HG02884 (cell line): ENCODE results near the gene AIFM1.

Experiments
- ATAC-seq: cut with Tn5 transposase; IDR thresholded peaks from one replicate; pipeline ENCODE4 v1.9.1; 2021; ENCODE audit warnings: mild to moderate bottlenecking, moderate library complexity; ENCODE audit not compliant: unreplicated experiment

The AIFM1 gene

DNA sequence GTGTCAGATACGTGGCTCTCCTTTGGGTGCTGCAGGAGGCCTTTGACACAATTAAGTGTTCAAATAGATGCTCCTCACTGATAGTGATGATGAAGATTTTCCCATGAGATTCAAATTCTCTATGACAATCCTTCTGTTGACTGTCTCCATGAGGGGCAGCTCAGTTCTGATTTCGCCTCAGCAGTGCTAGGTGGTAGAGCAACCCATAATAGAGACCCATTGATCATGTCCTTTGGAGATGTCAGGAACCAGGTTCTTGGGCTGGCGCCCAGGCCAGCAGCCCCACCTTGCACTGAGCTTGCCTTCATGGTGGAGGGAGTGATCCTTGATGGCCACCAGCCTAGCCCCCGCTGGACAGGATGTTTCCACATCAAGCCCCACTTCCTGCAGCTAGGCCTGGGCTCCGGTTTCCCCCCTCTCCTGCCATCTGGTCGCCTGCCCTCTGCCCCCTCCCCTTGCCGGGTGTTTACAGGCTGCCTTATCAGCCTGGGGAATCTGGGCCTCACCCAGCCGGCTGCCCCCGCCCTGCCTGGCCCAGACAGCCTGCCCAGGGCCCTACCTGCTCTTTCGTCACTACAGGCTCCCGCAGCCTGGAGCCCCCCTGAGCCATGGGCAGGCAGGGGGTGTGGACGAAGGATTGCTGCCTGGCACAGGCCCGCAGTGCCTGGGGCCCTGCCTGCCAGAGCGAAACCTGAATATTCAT lies 68.0 kb downstream of the AIFM1 start:
- no peak for ATAC-seq

DNA sequence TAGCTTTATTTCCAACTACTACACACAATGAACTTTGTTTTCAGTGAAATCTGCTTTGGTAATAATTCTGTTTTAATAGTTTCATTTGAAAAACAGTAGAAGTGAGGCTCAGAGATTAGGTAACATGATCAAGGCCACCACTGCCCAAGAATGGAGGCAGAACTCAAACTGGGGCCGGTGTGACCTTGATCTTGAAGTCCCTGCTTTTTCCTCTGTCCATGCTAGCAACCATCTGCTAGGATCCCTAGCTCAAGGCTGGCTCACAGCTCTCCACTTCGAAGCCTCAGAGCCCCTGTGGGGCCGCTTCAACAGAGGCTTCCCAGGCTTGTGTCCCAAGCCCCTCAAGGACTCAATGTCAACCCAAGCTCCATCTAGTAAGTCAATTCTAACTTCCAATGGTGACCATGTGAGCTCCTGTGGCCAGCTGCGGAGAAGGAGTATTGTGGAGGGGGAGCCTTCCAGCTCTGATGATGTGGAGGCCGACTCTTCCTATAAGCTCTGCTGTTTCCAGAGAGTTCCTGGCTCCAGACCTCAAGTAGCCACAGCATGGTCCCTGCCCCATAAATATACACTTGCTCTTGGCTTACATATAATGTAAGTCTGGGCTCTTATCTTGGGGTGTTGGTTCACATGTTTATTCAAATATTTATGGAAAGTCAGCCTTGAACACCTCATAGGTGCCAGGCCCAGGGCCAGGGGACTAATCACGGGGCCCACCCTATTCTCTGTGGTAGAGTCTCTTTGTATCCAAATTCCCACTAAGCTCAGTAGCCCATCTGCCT lies 70.2 kb downstream of the AIFM1 start:
- no peak for ATAC-seq

DNA sequence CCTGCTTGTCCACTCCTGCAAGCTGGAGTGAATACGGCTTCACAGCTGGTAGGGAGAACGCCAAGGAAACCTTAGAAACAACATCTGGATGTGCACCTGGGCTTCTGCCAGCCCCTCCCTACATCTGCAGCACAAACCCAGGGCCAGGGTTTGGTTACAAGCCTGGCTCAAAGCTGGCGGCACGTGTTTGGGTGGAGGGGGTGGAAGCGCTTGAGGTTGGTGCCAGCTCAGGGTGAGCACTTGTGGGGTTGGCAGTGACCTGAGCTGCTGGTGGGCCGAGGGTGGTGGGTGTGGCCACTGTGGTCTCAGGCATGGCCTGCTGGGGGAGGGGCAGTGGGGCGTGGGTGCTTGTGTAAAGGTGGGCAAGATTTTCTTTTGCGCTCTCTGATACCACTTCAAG lies 70.9 kb downstream of the AIFM1 start:
- no peak for ATAC-seq

DNA sequence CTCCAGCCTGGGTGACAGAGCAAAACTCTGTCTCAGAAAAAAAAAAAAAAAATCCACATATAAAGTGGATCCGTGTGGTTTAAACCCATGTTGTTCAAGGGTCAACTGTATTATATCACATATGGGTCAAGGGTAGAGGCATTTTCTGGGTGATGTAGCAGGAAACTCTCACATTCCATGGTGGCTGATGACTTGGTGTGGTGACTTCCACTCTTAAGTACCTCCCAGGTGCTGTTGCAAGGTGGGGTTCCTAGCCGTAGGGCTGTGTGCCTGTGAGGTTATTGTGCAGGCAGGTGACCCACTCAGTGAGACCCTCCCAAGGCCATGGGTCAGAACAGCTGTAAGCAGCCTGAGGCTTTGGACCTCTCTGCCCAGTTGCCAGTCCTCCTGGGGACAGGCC lies 72.4 kb downstream of the AIFM1 start:
- ATAC-seq = no peak

DNA sequence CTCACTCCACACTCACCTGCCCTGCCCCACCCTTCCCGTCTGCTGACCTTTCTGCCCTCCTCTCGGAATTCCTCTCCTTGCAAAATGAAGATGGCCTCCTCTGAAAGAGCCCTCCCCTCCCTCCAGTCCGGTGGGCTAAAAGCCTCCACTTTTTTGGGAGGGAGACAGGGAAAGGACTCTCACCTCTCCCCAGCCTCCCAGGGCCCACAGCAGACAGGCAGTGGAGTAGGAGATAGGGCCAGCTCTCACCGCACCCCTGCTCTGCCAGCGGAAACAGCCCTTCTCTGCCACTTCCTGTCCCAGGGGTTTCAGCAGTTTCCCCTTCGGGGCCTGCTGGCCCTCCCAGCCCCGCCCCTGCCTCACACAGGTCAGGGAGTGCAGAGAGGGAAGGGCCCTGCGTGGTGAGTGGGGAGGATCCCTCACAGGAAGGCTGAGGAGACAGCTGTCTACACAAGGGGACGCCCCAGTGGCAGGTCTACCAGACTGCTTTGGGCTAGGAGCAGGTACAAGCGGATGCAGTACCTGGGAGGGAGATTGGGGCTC lies 73.6 kb downstream of the AIFM1 start:
- ATAC-seq = peak; percentile 97

DNA sequence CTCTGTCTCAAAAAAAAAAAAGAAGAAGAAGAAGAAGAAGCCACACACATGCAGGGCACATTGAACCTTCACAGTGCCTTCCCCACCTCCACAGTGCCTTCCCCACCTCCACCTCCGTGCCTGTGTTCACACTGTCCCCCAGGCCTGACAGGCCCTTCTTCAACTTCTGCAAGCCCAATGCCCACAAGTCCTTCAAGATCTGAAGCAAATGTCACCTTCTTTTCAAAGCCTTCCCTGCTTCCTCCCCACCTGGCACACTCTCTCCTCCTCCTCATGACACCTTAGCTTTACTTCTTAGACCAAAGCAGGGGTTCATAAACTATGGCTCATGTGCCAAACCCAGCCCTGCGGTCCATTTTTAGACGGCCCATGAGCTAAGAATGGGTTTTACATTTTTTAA lies 75.3 kb downstream of the AIFM1 start:
- ATAC-seq = no peak

DNA sequence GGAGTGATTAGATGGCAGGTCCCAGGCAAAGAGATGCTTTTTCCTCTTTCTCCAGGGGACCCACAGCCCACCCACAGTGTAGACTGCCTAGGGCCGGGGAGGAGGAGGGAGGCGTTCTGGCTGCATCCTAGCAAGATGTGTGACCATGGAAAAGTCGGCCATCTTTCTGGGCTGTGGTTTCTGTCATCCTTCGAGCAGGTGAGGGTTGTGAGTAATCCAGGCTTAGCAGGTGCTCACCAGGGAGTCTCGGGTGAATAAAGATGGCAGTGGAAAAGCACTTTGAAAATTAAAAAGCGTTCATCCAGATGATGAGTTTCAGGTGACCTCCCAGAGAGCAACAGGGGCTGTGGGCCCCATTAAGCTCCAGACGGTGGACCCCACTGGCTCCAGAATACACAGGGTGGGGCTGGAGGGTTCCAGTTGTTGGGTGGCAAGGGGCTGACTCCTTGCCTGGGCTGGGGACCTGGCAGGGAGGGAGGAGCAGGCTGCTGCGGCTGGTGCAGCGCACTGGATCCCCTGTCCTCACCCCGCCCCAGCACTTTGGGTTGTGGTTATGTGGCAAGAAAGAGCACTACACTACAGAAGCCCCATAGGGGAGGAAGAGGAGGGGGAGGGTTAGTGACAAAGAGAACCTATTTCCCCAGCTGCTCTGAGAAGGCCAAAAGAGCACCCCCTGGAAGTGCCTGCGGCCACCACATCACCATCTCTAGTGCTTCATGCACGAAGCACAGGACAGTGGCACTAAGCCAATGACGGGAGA lies 79.0 kb downstream of the AIFM1 start:
- ATAC-seq = peak; percentile 38

DNA sequence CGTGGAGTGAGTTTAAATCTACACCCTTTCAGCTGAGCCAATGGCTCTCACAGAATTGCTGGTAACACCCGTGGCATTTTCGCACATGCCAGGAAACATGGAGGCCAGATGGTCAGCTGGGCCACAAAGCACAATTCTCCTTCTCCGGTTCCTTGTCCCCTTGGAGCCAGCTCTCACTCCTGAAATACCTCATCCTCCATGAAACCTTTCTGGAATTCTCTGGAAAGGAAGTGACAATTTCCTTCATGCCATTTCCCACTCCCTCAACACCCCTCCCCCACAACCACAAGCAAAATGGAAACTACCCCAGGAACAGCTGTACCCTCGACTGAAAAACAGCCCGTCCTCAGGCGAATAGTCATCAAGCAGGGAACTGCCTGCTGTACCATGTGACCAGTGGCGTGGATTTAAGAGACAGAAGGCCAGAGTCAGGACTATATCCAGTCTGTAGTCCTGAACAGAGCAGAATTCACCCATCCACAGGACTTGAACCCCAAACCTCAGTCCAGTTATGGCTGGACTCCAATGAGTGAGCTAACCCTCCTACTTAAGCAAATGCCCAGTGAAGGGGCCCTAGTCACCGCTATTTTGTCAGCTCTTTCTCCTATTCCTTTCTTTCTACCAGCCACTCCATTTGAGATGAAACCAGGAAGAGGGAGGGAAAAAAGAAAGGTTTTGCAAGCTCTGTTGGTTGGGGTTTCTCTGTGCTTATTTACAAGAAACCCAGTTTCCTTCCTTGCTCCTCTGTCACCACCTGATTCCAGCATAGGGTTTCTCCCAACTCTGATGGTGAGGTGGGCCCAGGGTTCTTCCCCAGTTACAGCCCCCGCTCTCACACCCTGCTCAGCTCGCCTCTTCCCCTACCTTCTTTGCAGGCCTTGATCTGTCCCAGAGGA lies 79.8 kb downstream of the AIFM1 start:
- ATAC-seq = no peak

DNA sequence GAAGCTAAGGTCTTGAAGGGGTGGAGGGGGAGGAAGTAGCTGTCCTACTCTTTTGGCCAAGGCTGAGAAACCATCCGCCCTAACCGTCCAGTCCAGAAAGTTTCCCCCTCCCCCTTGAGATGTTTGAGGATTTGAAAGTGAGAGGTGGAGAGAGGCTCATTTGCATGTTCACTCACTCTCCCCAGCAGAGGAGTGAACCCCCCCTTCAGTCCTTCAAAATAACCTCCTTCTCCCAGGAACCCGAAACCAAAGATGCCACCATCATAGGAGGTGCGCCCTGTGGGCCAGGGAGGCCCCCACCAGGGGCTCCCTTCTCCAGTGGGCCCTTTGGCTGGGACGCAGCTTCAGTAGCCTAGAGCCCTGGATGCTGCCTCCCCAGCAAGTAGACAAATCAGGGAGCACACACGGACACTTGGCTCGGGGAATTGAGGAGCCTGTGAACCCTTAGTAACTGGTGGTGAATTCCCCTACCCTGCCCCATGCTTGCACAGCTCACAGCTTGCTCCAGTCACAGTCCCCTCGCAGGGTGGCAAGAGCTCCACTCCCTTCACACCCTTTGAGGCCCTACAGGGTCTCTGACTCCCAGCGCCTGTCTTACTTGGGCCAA lies 80.9 kb downstream of the AIFM1 start:
- ATAC-seq = peak; percentile 38

DNA sequence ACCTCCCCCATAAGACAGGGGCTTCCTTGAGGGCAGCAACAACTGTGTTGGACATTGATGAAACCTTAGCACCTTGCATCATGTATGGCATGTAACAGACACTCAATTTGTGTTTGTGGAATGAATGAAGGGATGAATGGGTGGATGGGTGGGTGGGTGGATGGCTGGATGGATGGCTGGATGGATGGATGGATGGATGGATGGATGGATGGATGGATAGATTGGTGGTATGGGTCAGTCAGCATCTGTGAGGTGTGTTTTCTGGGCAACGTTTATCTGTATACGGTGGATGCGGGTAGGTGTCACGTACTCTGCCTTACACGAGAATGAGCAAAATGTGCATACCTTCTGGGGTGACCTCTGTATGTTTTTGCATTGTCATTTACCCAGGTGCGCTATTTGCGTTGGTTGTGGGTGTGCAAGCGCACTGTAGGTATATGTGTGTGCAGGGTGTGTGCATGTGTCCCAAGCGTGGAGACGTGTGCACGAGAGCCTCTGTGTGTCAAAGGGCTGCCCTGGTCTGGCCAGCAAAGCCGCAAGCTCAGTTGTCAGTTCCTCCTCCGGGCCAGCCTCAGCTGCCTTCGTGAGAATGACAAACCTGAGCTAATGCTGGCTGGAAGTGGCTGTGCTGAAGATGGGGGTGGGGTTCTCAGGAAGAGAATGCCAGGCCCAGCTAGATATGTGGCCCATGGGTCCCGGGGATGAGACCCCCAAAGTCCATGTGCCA lies 81.8 kb downstream of the AIFM1 start:
- ATAC-seq = no peak

DNA sequence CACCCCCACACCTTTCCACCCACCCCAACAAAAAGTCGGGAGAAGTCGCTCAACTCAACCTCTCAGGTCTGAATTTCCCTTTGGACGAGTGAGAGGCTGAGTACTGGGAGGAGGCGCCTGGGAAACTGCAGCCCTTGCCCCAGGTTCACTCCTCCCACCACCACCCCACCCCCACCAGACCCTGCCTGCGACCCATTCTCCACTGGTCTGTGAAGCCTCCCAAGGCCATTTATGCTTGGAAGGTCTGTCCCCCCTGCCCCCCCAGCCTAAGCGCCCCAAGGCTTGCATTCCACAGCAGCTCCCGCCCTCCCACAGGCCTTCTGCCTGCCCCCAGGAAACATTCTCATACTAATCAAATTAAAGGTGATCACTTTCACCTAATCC lies 82.5 kb downstream of the AIFM1 start:
- ATAC-seq = no peak

DNA sequence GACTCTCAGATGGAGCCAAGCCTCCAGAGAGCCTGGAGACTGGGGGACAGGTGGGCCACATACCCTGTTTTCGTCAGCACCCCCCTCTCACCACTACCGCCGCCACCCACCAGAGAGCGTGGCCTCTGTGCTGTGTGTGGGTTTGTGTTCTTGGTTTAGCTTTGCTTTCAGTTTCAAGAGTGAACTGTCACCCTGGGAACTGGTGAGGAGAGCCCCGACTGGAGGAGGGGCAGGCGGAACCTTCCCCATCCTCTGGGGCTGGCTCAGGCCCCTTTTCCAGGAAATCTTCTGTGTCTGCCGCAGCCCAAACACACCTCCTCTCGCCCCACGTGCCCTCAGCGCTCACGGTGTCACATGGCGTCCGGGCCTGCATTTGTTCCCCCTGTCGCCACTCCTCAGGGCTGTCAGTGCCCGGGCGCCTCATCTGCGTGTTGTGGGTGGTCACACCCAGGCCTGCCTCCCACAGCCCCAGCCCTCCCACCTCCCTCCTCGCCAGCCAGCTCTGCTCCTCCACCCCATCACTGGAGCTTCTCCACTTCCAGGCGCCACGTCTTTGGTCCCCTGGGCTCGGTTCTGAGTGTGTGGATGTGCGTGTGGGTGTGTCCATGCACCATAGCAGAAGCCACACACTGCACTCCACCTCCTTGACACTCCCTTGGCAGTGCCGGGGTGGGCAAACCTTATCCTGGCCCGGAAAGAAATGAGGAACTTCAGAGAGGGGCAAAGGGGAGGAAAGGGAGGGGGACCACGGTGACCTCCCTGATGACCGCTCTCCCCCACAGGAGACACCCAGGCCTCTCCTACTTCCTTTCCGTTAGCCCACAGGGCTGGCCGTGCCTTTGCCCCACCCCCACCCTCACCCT lies 83.2 kb downstream of the AIFM1 start:
- peak; percentile 38 for ATAC-seq

DNA sequence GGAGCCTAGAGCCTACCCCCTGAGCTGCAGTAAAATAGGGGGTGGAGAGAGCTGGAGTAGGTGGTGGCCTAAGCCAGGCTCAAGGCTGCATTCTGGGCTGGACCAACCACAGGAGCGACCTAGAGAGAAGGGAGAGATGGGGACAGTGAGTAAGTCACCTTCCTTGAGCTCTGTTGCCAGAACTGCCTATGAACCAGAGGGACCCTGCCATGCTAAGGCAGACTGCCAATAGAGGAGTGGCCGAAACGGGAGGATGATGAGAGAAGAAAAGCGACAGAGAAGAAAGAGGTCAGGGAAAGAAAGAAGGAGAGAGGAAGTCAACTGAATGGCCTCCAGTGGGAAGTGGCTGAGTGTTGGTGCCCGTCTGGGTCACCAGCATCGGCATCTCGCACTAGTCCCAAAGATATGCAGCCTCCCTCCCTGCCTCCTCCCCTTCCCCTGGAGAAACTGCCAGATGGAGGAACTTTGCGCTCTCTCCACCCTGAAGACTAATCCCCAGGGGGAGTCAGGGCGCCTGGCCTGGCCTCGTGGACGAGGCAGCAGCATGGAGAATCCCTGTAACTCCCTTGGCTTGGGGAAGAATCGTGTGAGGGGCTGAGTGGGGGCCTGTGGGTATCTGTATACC lies 84.1 kb downstream of the AIFM1 start:
- no peak for ATAC-seq

DNA sequence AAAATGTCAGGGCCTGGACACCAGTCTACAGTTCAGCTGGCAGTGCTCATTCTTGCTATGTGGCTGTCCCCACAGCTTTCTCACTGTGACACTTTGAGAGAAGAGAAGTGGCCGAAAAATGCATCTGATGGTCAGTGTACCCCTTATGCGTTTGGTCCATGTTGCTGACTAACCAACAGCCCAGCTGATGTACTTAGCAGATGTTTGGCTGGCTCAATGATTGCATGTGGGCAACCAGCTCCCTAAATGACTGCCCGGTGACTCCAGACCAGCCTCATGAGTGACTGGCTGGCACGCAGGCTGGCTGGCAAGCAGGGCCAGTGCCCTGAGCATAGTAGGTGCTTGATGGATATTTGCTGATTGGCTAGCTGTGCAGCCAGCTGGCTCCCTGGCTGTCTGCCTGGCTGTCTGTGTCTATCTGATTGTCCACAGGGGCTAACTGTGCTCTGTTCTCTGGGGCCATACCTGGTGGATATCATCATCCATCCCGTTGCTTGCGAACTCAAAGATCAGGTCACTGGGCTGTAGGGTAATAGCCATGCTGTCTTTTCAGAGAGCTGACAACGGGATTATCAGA lies 84.8 kb downstream of the AIFM1 start:
- no peak for ATAC-seq

DNA sequence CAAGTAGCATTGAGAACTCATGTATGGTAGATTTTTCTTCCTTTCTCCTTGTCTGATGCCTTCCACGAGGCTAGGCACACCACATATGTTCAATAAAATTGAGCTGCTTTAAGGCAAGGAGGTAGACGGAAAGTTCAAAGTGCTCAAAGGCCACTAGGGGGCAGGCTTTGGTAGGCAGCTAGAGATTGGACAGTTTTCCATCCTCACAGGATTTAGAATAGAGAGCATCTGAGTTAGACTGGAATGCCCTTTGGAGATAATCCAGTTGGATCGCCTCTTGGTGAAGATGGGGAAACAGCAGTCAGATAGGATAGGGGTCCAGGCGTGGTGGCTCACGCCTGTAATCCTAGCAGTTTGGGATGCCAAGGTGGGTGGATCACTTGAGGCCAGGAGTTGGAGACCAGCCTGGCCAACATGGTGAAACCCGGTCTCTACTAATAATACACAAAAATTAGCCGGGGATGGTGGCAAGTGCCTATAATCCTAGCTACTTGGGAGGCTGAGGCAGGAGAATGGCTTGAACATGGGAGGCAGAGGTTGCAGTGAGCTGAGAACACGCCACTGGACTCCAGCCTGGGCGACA lies 85.7 kb downstream of the AIFM1 start:
- ATAC-seq = no peak
